Erythroblast (primary cell): Measurements from ENCODE around the gene FAM186B.

Experiments used
- GATA1 ChIP-seq: IDR thresholded peaks from 2 replicates; pipeline ENCODE4 v1.6.1; 2011; ENCODE audit warnings: low read depth, mild to moderate bottlenecking, control low read depth, low read length, moderate library complexity
- POLR2A ChIP-seq: IDR thresholded peaks from 2 replicates; pipeline ENCODE4 v1.6.1; 2011; ENCODE audit warnings: mild to moderate bottlenecking, low read length

GRCh38 chr12:49582850-49583249, 22.6 kb downstream of the FAM186B start:
- no peak for TF ChIP-seq POLR2A
- TF ChIP-seq GATA1 = no peak
